Measurements from ENCODE around the gene AFF3.

Gene AFF3

GRCh38 chr2:100071335-100072043 is 70.9 kb downstream of the AFF3 start:
- H2AK5ac ChIP-seq (ENCODE audit: low read length): no peak overlapping the region
- H2BK120ac ChIP-seq (ENCODE audit: insufficient read depth, low read length, poor library complexity): no peak overlapping the region
- H3K4me2 ChIP-seq (ENCODE audit: low read length): no peak overlapping the region
- H2AFZ ChIP-seq (ENCODE audit: insufficient read depth, low read length, poor library complexity): no peak overlapping the region
- no peak overlapping the region for H3K23ac ChIP-seq (ENCODE audit: low read length)
- H4K91ac ChIP-seq (ENCODE audit: low read depth, low read length): no peak overlapping the region
- WGBS (ENCODE audit: extremely low coverage, insufficient coverage, insufficient read length): no CpG with 5 or more reads among the region's 13 CpGs
- no peak overlapping the region for H3K4me3 ChIP-seq (ENCODE audit: low read depth, low read length)
- H2BK5ac ChIP-seq (ENCODE audit: low read depth, low read length, poor library complexity): no peak overlapping the region
- no peaks in the 10 kb centered on the region for H3K27me3 ChIP-seq (ENCODE audit: insufficient read depth, low read length)
- H3K9ac ChIP-seq (ENCODE audit: low read length): no peak overlapping the region
- H3K4ac ChIP-seq (ENCODE audit: low read depth, low read length): no peak overlapping the region
- no peak overlapping the region for H3K18ac ChIP-seq (ENCODE audit: low read length)
- H3K27ac ChIP-seq (ENCODE audit: low read depth, low read length): no peak overlapping the region
- H3K9me3 ChIP-seq (ENCODE audit: insufficient read depth, low read depth, low read length): no peaks in the 10 kb centered on the region
- H4K8ac ChIP-seq (ENCODE audit: low read depth, low read length): no peak overlapping the region
- no peaks in the 10 kb centered on the region for H3K36me3 ChIP-seq (ENCODE audit: control insufficient read depth in 1 of 2, insufficient read depth in 2 of 2, low read length in 2 of 2)
- no peak overlapping the region for H2BK12ac ChIP-seq (ENCODE audit: low read length)
- no peak overlapping the region for H4K12ac ChIP-seq (ENCODE audit: low read depth, low read length)
- H3K79me1 ChIP-seq (ENCODE audit: low read length): no peaks in the 10 kb centered on the region
- no peak for DNase-seq
- H3K4me1 ChIP-seq (ENCODE audit: control insufficient read depth in 1 of 2, insufficient read depth in 2 of 2, low read length in 2 of 2): no peaks in the 10 kb centered on the region
- H3K14ac ChIP-seq (ENCODE audit: low read length): no peak overlapping the region
- H3K79me2 ChIP-seq (ENCODE audit: control insufficient read depth, insufficient read depth, low read length, poor library complexity): no peaks in the 10 kb centered on the region

GRCh38 chr2:100070078-100070477 is 72.3 kb downstream of the AFF3 start:
- no peak overlapping the region for H4K12ac ChIP-seq (ENCODE audit: low read depth, low read length)
- no peak overlapping the region for H3K9ac ChIP-seq (ENCODE audit: low read length)
- no CpG with 5 or more reads among the region's 4 CpGs for WGBS (ENCODE audit: extremely low coverage, insufficient coverage, insufficient read length)
- no peak overlapping the region for H3K23ac ChIP-seq (ENCODE audit: low read length)
- no peak for DNase-seq
- no peaks in the 10 kb centered on the region for H3K36me3 ChIP-seq (ENCODE audit: control insufficient read depth in 1 of 2, insufficient read depth in 2 of 2, low read length in 2 of 2)
- no peak overlapping the region for H3K4me2 ChIP-seq (ENCODE audit: low read length)
- H3K4me1 ChIP-seq (ENCODE audit: control insufficient read depth in 1 of 2, insufficient read depth in 2 of 2, low read length in 2 of 2): no peaks in the 10 kb centered on the region
- no peak overlapping the region for H2BK5ac ChIP-seq (ENCODE audit: low read depth, low read length, poor library complexity)
- H3K18ac ChIP-seq (ENCODE audit: low read length): no peak overlapping the region
- no peak overlapping the region for H4K91ac ChIP-seq (ENCODE audit: low read depth, low read length)
- H2BK120ac ChIP-seq (ENCODE audit: insufficient read depth, low read length, poor library complexity): no peak overlapping the region
- H3K14ac ChIP-seq (ENCODE audit: low read length): no peak overlapping the region
- no peaks in the 10 kb centered on the region for H3K9me3 ChIP-seq (ENCODE audit: insufficient read depth, low read depth, low read length)
- H3K4ac ChIP-seq (ENCODE audit: low read depth, low read length): no peak overlapping the region
- H3K27ac ChIP-seq (ENCODE audit: low read depth, low read length): no peak overlapping the region
- H3K27me3 ChIP-seq (ENCODE audit: insufficient read depth, low read length): no peaks in the 10 kb centered on the region
- H4K8ac ChIP-seq (ENCODE audit: low read depth, low read length): no peak overlapping the region
- H3K79me2 ChIP-seq (ENCODE audit: control insufficient read depth, insufficient read depth, low read length, poor library complexity): no peaks in the 10 kb centered on the region
- H3K4me3 ChIP-seq (ENCODE audit: low read depth, low read length): no peak overlapping the region
- no peak overlapping the region for H2BK12ac ChIP-seq (ENCODE audit: low read length)
- H2AFZ ChIP-seq (ENCODE audit: insufficient read depth, low read length, poor library complexity): no peak overlapping the region
- no peak overlapping the region for H2AK5ac ChIP-seq (ENCODE audit: low read length)
- no peaks in the 10 kb centered on the region for H3K79me1 ChIP-seq (ENCODE audit: low read length)

- Histone ChIP-seq H2AK5ac (ENCODE audit: low read length) (no peak overlapping the region), H2AFZ (ENCODE audit: insufficient read depth, low read length, poor library complexity) (no peak overlapping the region), H3K4ac (ENCODE audit: low read depth, low read length) (no peak overlapping the region), H3K18ac (ENCODE audit: low read length) (no peak overlapping the region), H4K12ac (ENCODE audit: low read depth, low read length) (no peak overlapping the region), H3K4me3 (ENCODE audit: low read depth, low read length) (no peak overlapping the region), H2BK12ac (ENCODE audit: low read length) (no peak overlapping the region), H2BK120ac (ENCODE audit: insufficient read depth, low read length, poor library complexity) (no peak overlapping the region), H3K4me1 (ENCODE audit: control insufficient read depth in 1 of 2, insufficient read depth in 2 of 2, low read length in 2 of 2) (no peaks in the 10 kb centered on the region), H3K79me1 (ENCODE audit: low read length) (no peaks in the 10 kb centered on the region), H3K9ac (ENCODE audit: low read length) (no peak overlapping the region), H2BK5ac (ENCODE audit: low read depth, low read length, poor library complexity) (no peak overlapping the region), H3K23ac (ENCODE audit: low read length) (no peak overlapping the region), H3K9me3 (ENCODE audit: insufficient read depth, low read depth, low read length) (no peaks in the 10 kb centered on the region), H4K91ac (ENCODE audit: low read depth, low read length) (no peak overlapping the region), H3K27me3 (ENCODE audit: insufficient read depth, low read length) (no peaks in the 10 kb centered on the region), H3K27ac (ENCODE audit: low read depth, low read length) (no peak overlapping the region), H3K14ac (ENCODE audit: low read length) (no peak overlapping the region), H3K79me2 (ENCODE audit: control insufficient read depth, insufficient read depth, low read length, poor library complexity) (no peaks in the 10 kb centered on the region), H3K36me3 (ENCODE audit: control insufficient read depth in 1 of 2, insufficient read depth in 2 of 2, low read length in 2 of 2) (no peaks in the 10 kb centered on the region), H4K8ac (ENCODE audit: low read depth, low read length) (no peak overlapping the region), H3K4me2 (ENCODE audit: low read length) (no peak overlapping the region)
- no CpG with 5 or more reads among the region's 4 CpGs for WGBS (ENCODE audit: extremely low coverage, insufficient coverage, insufficient read length)
- no peak for DNase-seq
Measured at GRCh38 chr2:100068395-100068794, 74.0 kb downstream of the AFF3 start.

GRCh38 chr2:100067784-100068183 is 74.6 kb downstream of the AFF3 start:
- no peak overlapping the region for H3K27ac ChIP-seq (ENCODE audit: low read depth, low read length)
- H4K12ac ChIP-seq (ENCODE audit: low read depth, low read length): no peak overlapping the region
- no CpG with 5 or more reads among the region's 6 CpGs for WGBS (ENCODE audit: extremely low coverage, insufficient coverage, insufficient read length)

More at GRCh38 chr2:100067784-100068183, 74.6 kb downstream of the AFF3 start:
- Histone ChIP-seq H3K27me3 (ENCODE audit: insufficient read depth, low read length) (no peaks in the 10 kb centered on the region), H2BK120ac (ENCODE audit: insufficient read depth, low read length, poor library complexity) (no peak overlapping the region), H4K8ac (ENCODE audit: low read depth, low read length) (no peak overlapping the region), H3K4me1 (ENCODE audit: control insufficient read depth in 1 of 2, insufficient read depth in 2 of 2, low read length in 2 of 2) (no peaks in the 10 kb centered on the region), H4K91ac (ENCODE audit: low read depth, low read length) (no peak overlapping the region), H3K4me3 (ENCODE audit: low read depth, low read length) (no peak overlapping the region), H3K4ac (ENCODE audit: low read depth, low read length) (no peak overlapping the region), H3K79me1 (ENCODE audit: low read length) (no peaks in the 10 kb centered on the region), H2AK5ac (ENCODE audit: low read length) (no peak overlapping the region), H2AFZ (ENCODE audit: insufficient read depth, low read length, poor library complexity) (no peak overlapping the region), H2BK12ac (ENCODE audit: low read length) (no peak overlapping the region), H3K9ac (ENCODE audit: low read length) (no peak overlapping the region), H3K79me2 (ENCODE audit: control insufficient read depth, insufficient read depth, low read length, poor library complexity) (no peaks in the 10 kb centered on the region), H3K36me3 (ENCODE audit: control insufficient read depth in 1 of 2, insufficient read depth in 2 of 2, low read length in 2 of 2) (no peaks in the 10 kb centered on the region), H3K9me3 (ENCODE audit: insufficient read depth, low read depth, low read length) (no peaks in the 10 kb centered on the region), H3K4me2 (ENCODE audit: low read length) (no peak overlapping the region), H3K23ac (ENCODE audit: low read length) (no peak overlapping the region), H2BK5ac (ENCODE audit: low read depth, low read length, poor library complexity) (no peak overlapping the region), H3K14ac (ENCODE audit: low read length) (no peak overlapping the region), H3K18ac (ENCODE audit: low read length) (no peak overlapping the region)
- DNase-seq: no peak
